IPS-18a (cell line): ENCODE measurements around the gene CDH4.

Source experiments
- H3K27ac ChIP-seq: one replicate; pipeline ENCODE4 v1.5.1; 2013; ENCODE audit warnings: low read length
- H3K27me3 ChIP-seq: one replicate; pipeline ENCODE4 v1.6.1; 2013; ENCODE audit warnings: mild to moderate bottlenecking, low read length; ENCODE audit not compliant: control insufficient read depth, insufficient read depth
- H3K36me3 ChIP-seq: one replicate; pipeline ENCODE4 v1.6.1; 2013; ENCODE audit warnings: low read depth, low read length; ENCODE audit not compliant: control insufficient read depth
- H3K4me1 ChIP-seq: one replicate; pipeline ENCODE4 v1.6.1; 2013; ENCODE audit warnings: low read depth, low read length; ENCODE audit not compliant: control insufficient read depth
- H3K4me3 ChIP-seq: one replicate; pipeline ENCODE4 v1.5.1; 2013; ENCODE audit warnings: low read length
- H3K9ac ChIP-seq: one replicate; pipeline ENCODE4 v1.6.1; 2013; ENCODE audit warnings: mild to moderate bottlenecking, low read length, moderate library complexity
- H3K9me3 ChIP-seq: one replicate; pipeline ENCODE4 v1.6.1; 2013; ENCODE audit warnings: low read depth, low read length; ENCODE audit not compliant: control insufficient read depth

Gene CDH4

GRCh38 chr20:61621035-61621730 is 369.1 kb downstream of the CDH4 start:
- Histone ChIP-seq H3K4me1 (no peaks in the 10 kb centered on the region), H3K27ac (no peak overlapping the region), H3K27me3 (no peaks in the 10 kb centered on the region), H3K4me3 (no peak overlapping the region), H3K9ac (no peak overlapping the region), H3K9me3 (no peaks in the 10 kb centered on the region), H3K36me3 (no peaks in the 10 kb centered on the region)

GRCh38 chr20:61621852-61622251 is 369.8 kb downstream of the CDH4 start:
- H3K27ac ChIP-seq = no peak overlapping the region
- H3K4me3 ChIP-seq = no peak overlapping the region
- no peaks in the 10 kb centered on the region for H3K36me3 ChIP-seq
- H3K27me3 ChIP-seq = no peaks in the 10 kb centered on the region
- no peak overlapping the region for H3K9ac ChIP-seq
- no peaks in the 10 kb centered on the region for H3K9me3 ChIP-seq
- H3K4me1 ChIP-seq = no peaks in the 10 kb centered on the region

GRCh38 chr20:61623451-61623850 is 371.4 kb downstream of the CDH4 start:
- no peaks in the 10 kb centered on the region for H3K27me3 ChIP-seq
- H3K9ac ChIP-seq = no peak overlapping the region

GRCh38 chr20:61625246-61625645 is 373.2 kb downstream of the CDH4 start:
- Histone ChIP-seq H3K27me3 (no peaks in the 10 kb centered on the region), H3K9me3 (no peaks in the 10 kb centered on the region), H3K27ac (no peak overlapping the region), H3K9ac (no peak overlapping the region), H3K4me3 (no peak overlapping the region), H3K4me1 (no peaks in the 10 kb centered on the region), H3K36me3 (no peaks in the 10 kb centered on the region)

More at GRCh38 chr20:61623451-61623850, 371.4 kb downstream of the CDH4 start:
- H3K4me1 ChIP-seq = no peaks in the 10 kb centered on the region
- H3K27ac ChIP-seq = no peak overlapping the region
- no peak overlapping the region for H3K4me3 ChIP-seq
- no peaks in the 10 kb centered on the region for H3K9me3 ChIP-seq
- no peaks in the 10 kb centered on the region for H3K36me3 ChIP-seq

- H3K27me3 ChIP-seq = no peaks in the 10 kb centered on the region
Observed at GRCh38 chr20:61626412-61626811, 374.4 kb downstream of the CDH4 start.

GRCh38 chr20:61627791-61628415 is 375.8 kb downstream of the CDH4 start:
- Histone ChIP-seq H3K4me1 (no peaks in the 10 kb centered on the region), H3K9me3 (no peaks in the 10 kb centered on the region), H3K9ac (no peak overlapping the region), H3K27me3 (no peaks in the 10 kb centered on the region), H3K4me3 (no peak overlapping the region), H3K27ac (no peak overlapping the region), H3K36me3 (no peaks in the 10 kb centered on the region)

More at GRCh38 chr20:61626412-61626811, 374.4 kb downstream of the CDH4 start:
- H3K9ac ChIP-seq = no peak overlapping the region
- no peak overlapping the region for H3K27ac ChIP-seq
- H3K4me3 ChIP-seq = no peak overlapping the region
- H3K9me3 ChIP-seq = no peaks in the 10 kb centered on the region
- H3K4me1 ChIP-seq = no peaks in the 10 kb centered on the region
- H3K36me3 ChIP-seq = no peaks in the 10 kb centered on the region

- Histone ChIP-seq H3K9ac (no peak overlapping the region), H3K4me1 (no peaks in the 10 kb centered on the region), H3K27me3 (no peaks in the 10 kb centered on the region)
Observed at GRCh38 chr20:61628480-61628879, 376.4 kb downstream of the CDH4 start.

GRCh38 chr20:61628901-61629601 is 377.0 kb downstream of the CDH4 start:
- no peaks in the 10 kb centered on the region for H3K9me3 ChIP-seq
- no peaks in the 10 kb centered on the region for H3K36me3 ChIP-seq
- H3K27me3 ChIP-seq = no peaks in the 10 kb centered on the region
- no peak overlapping the region for H3K27ac ChIP-seq
- no peak overlapping the region for H3K9ac ChIP-seq
- no peaks in the 10 kb centered on the region for H3K4me1 ChIP-seq
- no peak overlapping the region for H3K4me3 ChIP-seq

More at GRCh38 chr20:61628480-61628879, 376.4 kb downstream of the CDH4 start:
- no peaks in the 10 kb centered on the region for H3K36me3 ChIP-seq
- no peak overlapping the region for H3K27ac ChIP-seq
- H3K4me3 ChIP-seq = no peak overlapping the region
- no peaks in the 10 kb centered on the region for H3K9me3 ChIP-seq

GRCh38 chr20:61629602-61630390 is 377.7 kb downstream of the CDH4 start:
- Histone ChIP-seq H3K36me3 (no peaks in the 10 kb centered on the region), H3K27me3 (no peaks in the 10 kb centered on the region), H3K9ac (no peak overlapping the region), H3K27ac (no peak overlapping the region), H3K4me3 (no peak overlapping the region), H3K4me1 (no peaks in the 10 kb centered on the region), H3K9me3 (no peaks in the 10 kb centered on the region)

GRCh38 chr20:61630391-61630650 is 378.3 kb downstream of the CDH4 start:
- Histone ChIP-seq H3K36me3 (no peaks in the 10 kb centered on the region), H3K4me1 (no peaks in the 10 kb centered on the region), H3K27ac (no peak overlapping the region), H3K9ac (no peak overlapping the region), H3K4me3 (no peak overlapping the region), H3K9me3 (no peaks in the 10 kb centered on the region), H3K27me3 (no peaks in the 10 kb centered on the region)

GRCh38 chr20:61630816-61631215 is 378.8 kb downstream of the CDH4 start:
- no peaks in the 10 kb centered on the region for H3K27me3 ChIP-seq
- H3K4me3 ChIP-seq = no peak overlapping the region
- no peaks in the 10 kb centered on the region for H3K9me3 ChIP-seq
- no peaks in the 10 kb centered on the region for H3K36me3 ChIP-seq
- H3K9ac ChIP-seq = no peak overlapping the region
- H3K27ac ChIP-seq = no peak overlapping the region
- H3K4me1 ChIP-seq = peaks cover 3% of the 10 kb centered on the region
